Measurements from ENCODE around the gene TMEM79.
A peak's percentile ranks its signal among the peaks of the same experiment; 100 is the strongest.

The TMEM79 gene

GRCh38 chr1:156295391-156295947, 11.3 kb downstream of the TMEM79 start, which contains the start of gene GLMP:
Gene GLMP, minus strand, starts transcription at chr1:156295679. Its CDS starts 34 bp downstream, at chr1:156295645.
- Histone ChIP-seq H3K9ac (ENCODE audit: low read length) (peak within 1 kb of the TSS; percentile 71), H3K27me3 (ENCODE audit: low read depth, low read length) (no peaks in the 10 kb centered on the region), H3K79me2 (ENCODE audit: low read length) (no peaks in the 10 kb centered on the region; the same call in 1 of the 2 replicates), H3K4me2 (ENCODE audit: low read length) (peak within 1 kb of the TSS; percentile 88), H3K4me1 (ENCODE audit: low read length) (peaks cover 11% of the 10 kb centered on the region), H4K20me1 (ENCODE audit: insufficient read depth, low read length) (no peaks in the 10 kb centered on the region), H3K9me3 (ENCODE audit: insufficient read depth, low read length) (no peaks in the 10 kb centered on the region), H2AFZ (ENCODE audit: low read depth, low read length) (peak within 1 kb of the TSS; percentile 91), H3K36me3 (replicated peaks; ENCODE audit: low read depth, low read length) (peaks cover 9% of the 10 kb centered on the region), H3K27ac (ENCODE audit: low read length) (no peak within 1 kb of the TSS), H3K4me3 (ENCODE audit: low read length) (peak within 1 kb of the TSS; percentile 89)
- TF ChIP-seq EZH2phosphoT487 (IDR thresholded peaks at IDR 0.05; ENCODE audit: low read depth): no peak
- TF ChIP-seq, protein P1, sequence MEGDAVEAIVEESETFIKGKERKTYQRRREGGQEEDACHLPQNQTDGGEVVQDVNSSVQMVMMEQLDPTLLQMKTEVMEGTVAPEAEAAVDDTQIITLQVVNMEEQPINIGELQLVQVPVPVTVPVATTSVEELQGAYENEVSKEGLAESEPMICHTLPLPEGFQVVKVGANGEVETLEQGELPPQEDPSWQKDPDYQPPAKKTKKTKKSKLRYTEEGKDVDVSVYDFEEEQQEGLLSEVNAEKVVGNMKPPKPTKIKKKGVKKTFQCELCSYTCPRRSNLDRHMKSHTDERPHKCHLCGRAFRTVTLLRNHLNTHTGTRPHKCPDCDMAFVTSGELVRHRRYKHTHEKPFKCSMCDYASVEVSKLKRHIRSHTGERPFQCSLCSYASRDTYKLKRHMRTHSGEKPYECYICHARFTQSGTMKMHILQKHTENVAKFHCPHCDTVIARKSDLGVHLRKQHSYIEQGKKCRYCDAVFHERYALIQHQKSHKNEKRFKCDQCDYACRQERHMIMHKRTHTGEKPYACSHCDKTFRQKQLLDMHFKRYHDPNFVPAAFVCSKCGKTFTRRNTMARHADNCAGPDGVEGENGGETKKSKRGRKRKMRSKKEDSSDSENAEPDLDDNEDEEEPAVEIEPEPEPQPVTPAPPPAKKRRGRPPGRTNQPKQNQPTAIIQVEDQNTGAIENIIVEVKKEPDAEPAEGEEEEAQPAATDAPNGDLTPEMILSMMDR (IDR thresholded peaks at IDR 0.05; ENCODE audit: low read depth, low read length): no peak

DNA sequence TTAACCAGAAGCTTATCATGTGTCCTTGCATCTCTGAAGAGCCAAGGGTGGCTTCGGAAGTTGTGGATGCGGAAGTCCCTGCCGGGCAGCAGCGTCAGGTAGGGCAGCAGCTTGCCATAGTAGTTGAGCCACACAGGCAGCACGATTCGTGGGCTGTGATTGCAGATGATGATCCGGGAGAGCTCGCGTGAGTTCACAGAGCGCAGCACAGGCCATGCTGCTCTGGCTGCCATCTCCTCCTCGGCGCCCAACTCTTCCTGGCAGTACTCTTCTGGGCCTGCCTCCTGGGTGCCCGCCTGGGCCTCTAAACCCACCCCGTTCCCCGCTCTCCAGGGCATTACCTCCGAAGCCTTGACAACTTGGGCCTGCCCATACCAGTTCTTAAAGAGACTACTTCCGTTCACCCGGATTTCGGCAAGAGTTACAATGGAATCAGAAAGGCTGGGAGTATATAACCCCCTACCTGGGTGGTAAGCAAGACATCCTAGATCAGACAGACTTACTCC, 14.8 kb downstream of the TMEM79 start, which contains the start of gene VHLL:
VHLL (minus strand) TSS at position 456 of the 506 bp plus-strand sequence; CDS start at position 338, 118 bp downstream.
- Histone ChIP-seq H3K4me3 (ENCODE audit: low read length) (no peak within 1 kb of the TSS), H4K20me1 (ENCODE audit: insufficient read depth, low read length) (no peaks in the 10 kb centered on the region), H3K9me3 (ENCODE audit: insufficient read depth, low read length) (no peaks in the 10 kb centered on the region), H3K36me3 (replicated peaks; ENCODE audit: low read depth, low read length) (peaks cover 12% of the 10 kb centered on the region), H2AFZ (ENCODE audit: low read depth, low read length) (no peak within 1 kb of the TSS), H3K27me3 (ENCODE audit: low read depth, low read length) (no peaks in the 10 kb centered on the region), H3K9ac (ENCODE audit: low read length) (no peak within 1 kb of the TSS), H3K79me2 (ENCODE audit: low read length) (no peaks in the 10 kb centered on the region; the same call in 1 of the 2 replicates), H3K4me2 (ENCODE audit: low read length) (no peak within 1 kb of the TSS), H3K27ac (ENCODE audit: low read length) (no peak within 1 kb of the TSS), H3K4me1 (ENCODE audit: low read length) (peaks cover 11% of the 10 kb centered on the region)
- no peak for TF ChIP-seq EZH2phosphoT487 (IDR thresholded peaks at IDR 0.05; ENCODE audit: low read depth)

- H4K20me1 ChIP-seq (ENCODE audit: insufficient read depth, low read length): no peaks in the 10 kb centered on the region
Observed at GRCh38 chr1:156303241-156303640, 19.1 kb downstream of the TMEM79 start.

GRCh38 chr1:156305215-156305614, 21.1 kb downstream of the TMEM79 start:
- peaks cover 36% of the 10 kb centered on the region for H3K36me3 ChIP-seq (replicated peaks; ENCODE audit: low read depth, low read length)
- H3K4me1 ChIP-seq (ENCODE audit: low read length): no peaks in the 10 kb centered on the region

More at GRCh38 chr1:156303241-156303640, 19.1 kb downstream of the TMEM79 start:
- no peak overlapping the region for H3K9ac ChIP-seq (ENCODE audit: low read length)
- H3K4me2 ChIP-seq (ENCODE audit: low read length): no peak overlapping the region
- H2AFZ ChIP-seq (ENCODE audit: low read depth, low read length): no peak overlapping the region
- H3K27me3 ChIP-seq (ENCODE audit: low read depth, low read length): no peaks in the 10 kb centered on the region
- TF ChIP-seq, protein P1 (IDR thresholded peaks at IDR 0.05; ENCODE audit: low read depth, low read length): no peak
- no peak for TF ChIP-seq EZH2phosphoT487 (IDR thresholded peaks at IDR 0.05; ENCODE audit: low read depth)
- H3K79me2 ChIP-seq (ENCODE audit: low read length): no peaks in the 10 kb centered on the region
- no peaks in the 10 kb centered on the region for H3K9me3 ChIP-seq (ENCODE audit: insufficient read depth, low read length)
- H3K27ac ChIP-seq (ENCODE audit: low read length): no peak overlapping the region
- peaks cover 23% of the 10 kb centered on the region for H3K36me3 ChIP-seq (replicated peaks; ENCODE audit: low read depth, low read length)
- H3K4me1 ChIP-seq (ENCODE audit: low read length): no peaks in the 10 kb centered on the region
- no peak overlapping the region for H3K4me3 ChIP-seq (ENCODE audit: low read length)

More at GRCh38 chr1:156305215-156305614, 21.1 kb downstream of the TMEM79 start:
- H3K4me2 ChIP-seq (ENCODE audit: low read length): no peak overlapping the region
- no peaks in the 10 kb centered on the region for H3K79me2 ChIP-seq (ENCODE audit: low read length)
- H3K27me3 ChIP-seq (ENCODE audit: low read depth, low read length): no peaks in the 10 kb centered on the region
- no peak overlapping the region for H3K4me3 ChIP-seq (ENCODE audit: low read length)
- H4K20me1 ChIP-seq (ENCODE audit: insufficient read depth, low read length): no peaks in the 10 kb centered on the region
- no peak overlapping the region for H2AFZ ChIP-seq (ENCODE audit: low read depth, low read length)
- no peak overlapping the region for H3K9ac ChIP-seq (ENCODE audit: low read length)
- H3K9me3 ChIP-seq (ENCODE audit: insufficient read depth, low read length): no peaks in the 10 kb centered on the region
- TF ChIP-seq EZH2phosphoT487 (IDR thresholded peaks at IDR 0.05; ENCODE audit: low read depth): no peak
- TF ChIP-seq, protein P1 (IDR thresholded peaks at IDR 0.05; ENCODE audit: low read depth, low read length): no peak
- no peak overlapping the region for H3K27ac ChIP-seq (ENCODE audit: low read length)

All from OCI-LY3 (cell line).